ENCODE measurements around the gene ARID3B. TPM values are rescaled to one million over a fixed set of nuclear protein-coding genes. Genes with fewer than 3 reads are reported as not detected.

The ARID3B gene
- total and polyA plus RNA-seq, 3 donors from 2014 or later: 50.3 to 58.1 (median 53.7) TPM

GRCh38 chr15:74569731-74570070 lies 28.7 kb downstream of the ARID3B start:
- Histone ChIP-seq H3K36me3 (ENCODE audit: low read depth, missing control alignments) (peaks cover 4% of the 10 kb centered on the region), H3K9me3 (no peaks in the 10 kb centered on the region), H3K27me3 (no peaks in the 10 kb centered on the region), H3K4me3 (no peak overlapping the region), H3K4me1 (no peaks in the 10 kb centered on the region), H3K27ac (no peak overlapping the region)
- WGBS, 2 donors: 74 to 87% methylated on average over 4 of the region's 4 CpGs
- DNase-seq: no peak
- intact Hi-C loops (cut with DNase I; ENCODE audit: low total_unique reads): no loop called here
- no peak for TF ChIP-seq POLR2A (IDR thresholded peaks at IDR 0.05)
- TF ChIP-seq, protein P1, sequence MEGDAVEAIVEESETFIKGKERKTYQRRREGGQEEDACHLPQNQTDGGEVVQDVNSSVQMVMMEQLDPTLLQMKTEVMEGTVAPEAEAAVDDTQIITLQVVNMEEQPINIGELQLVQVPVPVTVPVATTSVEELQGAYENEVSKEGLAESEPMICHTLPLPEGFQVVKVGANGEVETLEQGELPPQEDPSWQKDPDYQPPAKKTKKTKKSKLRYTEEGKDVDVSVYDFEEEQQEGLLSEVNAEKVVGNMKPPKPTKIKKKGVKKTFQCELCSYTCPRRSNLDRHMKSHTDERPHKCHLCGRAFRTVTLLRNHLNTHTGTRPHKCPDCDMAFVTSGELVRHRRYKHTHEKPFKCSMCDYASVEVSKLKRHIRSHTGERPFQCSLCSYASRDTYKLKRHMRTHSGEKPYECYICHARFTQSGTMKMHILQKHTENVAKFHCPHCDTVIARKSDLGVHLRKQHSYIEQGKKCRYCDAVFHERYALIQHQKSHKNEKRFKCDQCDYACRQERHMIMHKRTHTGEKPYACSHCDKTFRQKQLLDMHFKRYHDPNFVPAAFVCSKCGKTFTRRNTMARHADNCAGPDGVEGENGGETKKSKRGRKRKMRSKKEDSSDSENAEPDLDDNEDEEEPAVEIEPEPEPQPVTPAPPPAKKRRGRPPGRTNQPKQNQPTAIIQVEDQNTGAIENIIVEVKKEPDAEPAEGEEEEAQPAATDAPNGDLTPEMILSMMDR (IDR thresholded peaks at IDR 0.05): no peak

- TF ChIP-seq POLR2A (IDR thresholded peaks at IDR 0.05): no peak
- TF ChIP-seq, protein P1 (IDR thresholded peaks at IDR 0.05): no peak
- Histone ChIP-seq H3K4me3 (no peak overlapping the region), H3K4me1 (no peaks in the 10 kb centered on the region), H3K9me3 (no peaks in the 10 kb centered on the region), H3K27ac (no peak overlapping the region), H3K36me3 (ENCODE audit: low read depth, missing control alignments) (peaks cover 4% of the 10 kb centered on the region), H3K27me3 (no peaks in the 10 kb centered on the region)
- intact Hi-C loops (cut with DNase I; ENCODE audit: low total_unique reads): no loop called here
- WGBS, 2 donors: 95 to 100% methylated on average over 3 of the region's 3 CpGs
- no peak for DNase-seq
Observed at GRCh38 chr15:74571191-74571590, 30.2 kb downstream of the ARID3B start.

- 95 to 98% methylated on average over 4 of the region's 4 CpGs for WGBS, 2 donors
Observed at GRCh38 chr15:74573987-74574386, 33.0 kb downstream of the ARID3B start.

DNA sequence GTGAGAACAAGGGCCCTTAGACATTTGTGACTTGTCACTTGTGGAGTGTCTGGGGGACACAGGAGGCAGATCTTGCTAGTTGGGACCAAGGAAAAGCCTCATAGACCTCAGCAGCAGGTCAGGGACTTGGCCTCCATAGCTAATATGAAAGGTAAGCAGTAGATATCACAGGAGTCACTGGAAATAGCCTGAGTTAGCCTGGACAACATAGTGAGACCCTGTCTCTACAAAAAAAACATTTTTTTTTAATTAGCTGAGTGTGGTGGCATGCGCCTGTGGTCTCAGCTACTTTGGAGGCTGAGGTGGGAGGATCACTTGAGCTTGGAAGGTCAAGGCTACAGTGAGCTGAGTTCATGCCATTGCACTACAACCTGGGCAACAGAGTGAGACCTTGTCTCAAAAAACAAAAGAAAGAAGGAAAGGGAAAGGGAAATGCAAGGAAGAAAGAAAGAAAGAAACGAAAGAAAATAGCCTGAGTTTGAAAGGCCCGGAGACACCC lies 37.5 kb downstream of the ARID3B start:
- H3K36me3 ChIP-seq (ENCODE audit: low read depth, missing control alignments): no peaks in the 10 kb centered on the region
- 93 to 100% methylated on average over 3 of the region's 3 CpGs for WGBS, 2 donors
- H3K27me3 ChIP-seq: no peaks in the 10 kb centered on the region
- intact Hi-C loops (cut with DNase I; ENCODE audit: low total_unique reads): no loop called here
- no peak for DNase-seq
- no peak overlapping the region for H3K4me3 ChIP-seq
- H3K4me1 ChIP-seq: no peaks in the 10 kb centered on the region
- TF ChIP-seq, protein P1 (IDR thresholded peaks at IDR 0.05): no peak
- TF ChIP-seq POLR2A (IDR thresholded peaks at IDR 0.05): no peak
- no peaks in the 10 kb centered on the region for H3K9me3 ChIP-seq
- no peak overlapping the region for H3K27ac ChIP-seq

More at GRCh38 chr15:74573987-74574386, 33.0 kb downstream of the ARID3B start:
- H3K4me3 ChIP-seq: no peak overlapping the region
- intact Hi-C loops (cut with DNase I; ENCODE audit: low total_unique reads): no loop called here
- H3K9me3 ChIP-seq: no peaks in the 10 kb centered on the region
- no peaks in the 10 kb centered on the region for H3K4me1 ChIP-seq
- DNase-seq: no peak
- H3K27ac ChIP-seq: no peak overlapping the region
- no peaks in the 10 kb centered on the region for H3K36me3 ChIP-seq (ENCODE audit: low read depth, missing control alignments)
- H3K27me3 ChIP-seq: no peaks in the 10 kb centered on the region
- TF ChIP-seq POLR2A (IDR thresholded peaks at IDR 0.05): no peak
- TF ChIP-seq, protein P1 (IDR thresholded peaks at IDR 0.05): no peak

DNA sequence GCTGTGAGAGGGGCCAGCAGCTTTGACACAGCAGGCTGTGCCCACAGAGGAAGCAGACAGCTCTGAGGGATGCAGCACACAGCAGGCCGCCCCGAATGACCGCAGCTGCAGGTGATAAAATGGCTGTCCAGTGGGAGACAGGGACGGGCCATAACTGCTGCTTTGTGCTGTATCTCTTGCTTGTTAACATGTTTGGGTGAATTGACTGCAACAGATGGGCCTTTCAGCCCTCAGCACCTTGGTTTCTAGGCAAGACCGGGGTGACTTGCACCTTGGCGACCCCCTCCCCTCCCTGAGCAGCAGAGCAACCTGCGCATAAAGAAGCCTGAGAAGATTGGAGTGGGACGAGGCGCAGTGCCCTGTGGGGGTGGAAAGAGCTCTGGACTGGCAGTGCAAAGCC lies 38.0 kb downstream of the ARID3B start:
- intact Hi-C loops (cut with DNase I; ENCODE audit: low total_unique reads): no loop called here
- no peaks in the 10 kb centered on the region for H3K36me3 ChIP-seq (ENCODE audit: low read depth, missing control alignments)
- H3K27me3 ChIP-seq: no peaks in the 10 kb centered on the region
- H3K4me1 ChIP-seq: no peaks in the 10 kb centered on the region
- DNase-seq: no peak
- H3K4me3 ChIP-seq: no peak overlapping the region
- H3K27ac ChIP-seq: no peak overlapping the region
- no peaks in the 10 kb centered on the region for H3K9me3 ChIP-seq
- 83 to 96% methylated on average over 9 of the region's 9 CpGs for WGBS, 2 donors
- no peak for TF ChIP-seq POLR2A (IDR thresholded peaks at IDR 0.05)
- TF ChIP-seq, protein P1 (IDR thresholded peaks at IDR 0.05): no peak

Data from testis (tissue), 3 donors.